Loucy (cell line): ENCODE data around the gene MACO1.

Source experiments
- H2AFZ ChIP-seq: fragments of 200-600 bp; sonication (generic); 2 replicates; pipeline ENCODE4 v1.6.0; 2016; ENCODE audit warnings: antibody characterized with exemption, mild to moderate bottlenecking, low read length, moderate library complexity
- H3F3A ChIP-seq: fragments of 200-600 bp; 2 replicates; pipeline ENCODE4 v1.6.0; 2016; ENCODE audit warnings: antibody characterized with exemption, low read depth, mild to moderate bottlenecking
- H3K27me3 ChIP-seq: fragments of 200-600 bp; sonication (generic); 2 replicates; pipeline ENCODE4 v1.6.1; 2014; ENCODE audit warnings: low read length, mild to moderate bottlenecking; ENCODE audit not compliant: insufficient read depth, poor library complexity, severe bottlenecking
- H3K36me3 ChIP-seq: fragments of 200-600 bp; sonication (generic); 2 replicates; pipeline ENCODE4 v1.6.1; 2016; ENCODE audit warnings: low read length; ENCODE audit not compliant: insufficient read depth
- H3K4me1 ChIP-seq: fragments of 200-600 bp; sonication (generic); 2 replicates; pipeline ENCODE4 v1.5.1; 2014; ENCODE audit warnings: low read length, mild to moderate bottlenecking; ENCODE audit not compliant: insufficient read depth, poor library complexity, severe bottlenecking
- H3K4me2 ChIP-seq: fragments of 200-600 bp; sonication (generic); 2 replicates; pipeline ENCODE4 v1.6.0; 2014; ENCODE audit warnings: antibody characterized with exemption, low read length, low read depth, mild to moderate bottlenecking; ENCODE audit not compliant: poor library complexity, severe bottlenecking
- H3K4me3 ChIP-seq: fragments of 200-600 bp; sonication (generic); 2 replicates; pipeline ENCODE4 v1.5.1; 2014; ENCODE audit warnings: low read length, mild to moderate bottlenecking, mixed read lengths; ENCODE audit not compliant: poor library complexity, severe bottlenecking
- H3K79me2 ChIP-seq: fragments of 200-600 bp; sonication (generic); 2 replicates; pipeline ENCODE4 v1.6.1; 2014; ENCODE audit warnings: low read length; ENCODE audit not compliant: insufficient read depth
- H3K9ac ChIP-seq: fragments of 200-600 bp; sonication (generic); 2 replicates; pipeline ENCODE4 v1.6.0; 2014; ENCODE audit warnings: mild to moderate bottlenecking, low read depth, low read length, moderate library complexity; ENCODE audit not compliant: poor library complexity, severe bottlenecking
- H3K9me2 ChIP-seq: fragments of 200-600 bp; sonication (generic); replicated peaks from 2 replicates; pipeline ENCODE4 v1.6.1; 2016; ENCODE audit warnings: low read depth, low read length, mixed read lengths
- H3K9me3 ChIP-seq: fragments of 200-600 bp; sonication (generic); 2 replicates; pipeline ENCODE4 v1.6.1; 2014; ENCODE audit warnings: mild to moderate bottlenecking, antibody characterized with exemption, low read length, low read depth; ENCODE audit not compliant: insufficient read depth
- H4K20me1 ChIP-seq: fragments of 200-600 bp; sonication (generic); 2 replicates; pipeline ENCODE4 v1.6.0; 2014; ENCODE audit warnings: antibody characterized with exemption, low read length, mild to moderate bottlenecking; ENCODE audit not compliant: insufficient read depth, poor library complexity, severe bottlenecking
- EZH2phosphoT487 ChIP-seq: fragments of 200-600 bp; IDR thresholded peaks from 2 replicates; pipeline ENCODE4 v1.6.1; 2018; ENCODE audit warnings: antibody characterized with exemption, mild to moderate bottlenecking, moderate library complexity, borderline replicate concordance
- TF ChIP-seq, protein P1 (sequence below): fragments of 200-600 bp; sonication (generic); conservative IDR thresholded peaks from 2 replicates; pipeline ENCODE4 v1.5.1; 2014; ENCODE audit warnings: mild to moderate bottlenecking, antibody characterized with exemption, low read length

MACO1 gene

DNA sequence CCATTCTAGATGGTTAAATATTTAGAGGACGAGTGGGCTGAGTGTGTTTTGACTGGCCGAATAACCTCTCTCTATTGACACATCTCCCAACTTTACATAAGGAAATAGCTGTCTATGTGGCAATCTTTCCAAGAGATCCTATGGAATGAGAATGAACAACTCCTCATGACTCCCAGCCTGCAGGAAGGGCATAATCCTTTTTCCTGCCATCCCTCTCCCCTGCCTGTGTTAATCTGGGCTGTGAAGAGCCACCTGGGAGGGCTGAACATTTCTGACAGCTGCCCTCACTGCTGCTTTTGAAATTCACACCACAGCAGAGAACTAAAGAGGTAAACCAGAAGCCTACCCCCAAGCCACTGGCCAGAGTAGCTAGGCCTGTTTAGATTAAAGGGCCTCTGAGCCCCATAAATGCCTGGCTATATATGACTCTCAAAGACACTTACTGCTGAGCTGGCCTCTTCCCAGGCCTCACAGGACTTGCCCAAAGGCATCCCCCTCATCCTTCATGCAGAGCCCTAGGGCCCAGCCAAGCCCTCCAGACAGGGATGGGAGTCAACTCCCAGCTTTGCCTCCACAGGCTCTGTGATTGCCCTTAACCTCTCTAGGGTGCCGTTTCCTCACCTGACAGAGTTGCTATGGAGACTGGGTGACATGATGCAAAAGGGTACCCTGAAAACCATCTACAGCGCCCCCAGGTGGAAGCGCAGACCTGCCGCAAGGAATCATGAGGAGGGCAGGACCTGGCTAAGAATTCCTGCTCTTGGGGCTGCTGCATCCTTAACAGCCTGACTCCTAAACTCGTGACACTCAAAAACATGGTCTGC is 70.8 kb downstream of the MACO1 start:
- no peak overlapping the region for H2AFZ ChIP-seq
- no peaks in the 10 kb centered on the region for H3K27me3 ChIP-seq
- no peaks in the 10 kb centered on the region for H4K20me1 ChIP-seq
- no peaks in the 10 kb centered on the region for H3F3A ChIP-seq
- no peaks in the 10 kb centered on the region for H3K4me1 ChIP-seq
- no peak overlapping the region for H3K4me3 ChIP-seq
- no peak overlapping the region for H3K4me2 ChIP-seq
- H3K79me2 ChIP-seq = no peaks in the 10 kb centered on the region
- H3K9me2 ChIP-seq = no peaks in the 10 kb centered on the region
- no peak overlapping the region for H3K9ac ChIP-seq
- H3K36me3 ChIP-seq = peaks cover 43% of the 10 kb centered on the region; the same call in 1 of the 2 replicates
- TF ChIP-seq, protein P1, sequence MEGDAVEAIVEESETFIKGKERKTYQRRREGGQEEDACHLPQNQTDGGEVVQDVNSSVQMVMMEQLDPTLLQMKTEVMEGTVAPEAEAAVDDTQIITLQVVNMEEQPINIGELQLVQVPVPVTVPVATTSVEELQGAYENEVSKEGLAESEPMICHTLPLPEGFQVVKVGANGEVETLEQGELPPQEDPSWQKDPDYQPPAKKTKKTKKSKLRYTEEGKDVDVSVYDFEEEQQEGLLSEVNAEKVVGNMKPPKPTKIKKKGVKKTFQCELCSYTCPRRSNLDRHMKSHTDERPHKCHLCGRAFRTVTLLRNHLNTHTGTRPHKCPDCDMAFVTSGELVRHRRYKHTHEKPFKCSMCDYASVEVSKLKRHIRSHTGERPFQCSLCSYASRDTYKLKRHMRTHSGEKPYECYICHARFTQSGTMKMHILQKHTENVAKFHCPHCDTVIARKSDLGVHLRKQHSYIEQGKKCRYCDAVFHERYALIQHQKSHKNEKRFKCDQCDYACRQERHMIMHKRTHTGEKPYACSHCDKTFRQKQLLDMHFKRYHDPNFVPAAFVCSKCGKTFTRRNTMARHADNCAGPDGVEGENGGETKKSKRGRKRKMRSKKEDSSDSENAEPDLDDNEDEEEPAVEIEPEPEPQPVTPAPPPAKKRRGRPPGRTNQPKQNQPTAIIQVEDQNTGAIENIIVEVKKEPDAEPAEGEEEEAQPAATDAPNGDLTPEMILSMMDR = peak; percentile 49
- TF ChIP-seq EZH2phosphoT487 = no peak
- no peaks in the 10 kb centered on the region for H3K9me3 ChIP-seq

DNA sequence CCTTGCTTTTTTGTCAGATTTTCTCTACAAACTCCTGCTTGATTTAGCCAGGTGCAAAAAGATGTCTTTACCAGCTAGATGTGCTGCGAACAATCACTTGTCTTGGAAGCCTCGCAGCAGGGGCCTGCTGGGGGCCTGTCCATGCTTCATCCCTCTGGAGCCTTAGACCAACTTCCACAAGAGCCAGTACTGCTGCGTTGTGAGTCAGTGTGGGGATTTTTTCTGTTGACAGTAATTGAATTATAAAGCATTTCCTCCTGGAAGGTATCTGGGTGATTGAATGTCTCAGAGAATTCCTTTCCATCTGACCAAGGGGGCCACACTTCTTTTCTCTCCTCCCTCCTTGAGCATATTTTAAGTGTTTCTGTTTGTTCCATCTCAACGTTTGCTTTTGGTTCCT is 72.3 kb downstream of the MACO1 start:
- Histone ChIP-seq H4K20me1 (no peaks in the 10 kb centered on the region), H3K79me2 (no peaks in the 10 kb centered on the region), H3K4me1 (no peaks in the 10 kb centered on the region), H3K36me3 (peaks cover 31% of the 10 kb centered on the region; the same call in 1 of the 2 replicates), H3K9me2 (no peaks in the 10 kb centered on the region), H3K27me3 (no peaks in the 10 kb centered on the region), H3K4me3 (no peak overlapping the region), H3K9ac (no peak overlapping the region), H3K4me2 (no peak overlapping the region), H3K9me3 (no peaks in the 10 kb centered on the region), H2AFZ (no peak overlapping the region), H3F3A (no peaks in the 10 kb centered on the region)
- TF ChIP-seq, protein P1 = no peak
- no peak for TF ChIP-seq EZH2phosphoT487

DNA sequence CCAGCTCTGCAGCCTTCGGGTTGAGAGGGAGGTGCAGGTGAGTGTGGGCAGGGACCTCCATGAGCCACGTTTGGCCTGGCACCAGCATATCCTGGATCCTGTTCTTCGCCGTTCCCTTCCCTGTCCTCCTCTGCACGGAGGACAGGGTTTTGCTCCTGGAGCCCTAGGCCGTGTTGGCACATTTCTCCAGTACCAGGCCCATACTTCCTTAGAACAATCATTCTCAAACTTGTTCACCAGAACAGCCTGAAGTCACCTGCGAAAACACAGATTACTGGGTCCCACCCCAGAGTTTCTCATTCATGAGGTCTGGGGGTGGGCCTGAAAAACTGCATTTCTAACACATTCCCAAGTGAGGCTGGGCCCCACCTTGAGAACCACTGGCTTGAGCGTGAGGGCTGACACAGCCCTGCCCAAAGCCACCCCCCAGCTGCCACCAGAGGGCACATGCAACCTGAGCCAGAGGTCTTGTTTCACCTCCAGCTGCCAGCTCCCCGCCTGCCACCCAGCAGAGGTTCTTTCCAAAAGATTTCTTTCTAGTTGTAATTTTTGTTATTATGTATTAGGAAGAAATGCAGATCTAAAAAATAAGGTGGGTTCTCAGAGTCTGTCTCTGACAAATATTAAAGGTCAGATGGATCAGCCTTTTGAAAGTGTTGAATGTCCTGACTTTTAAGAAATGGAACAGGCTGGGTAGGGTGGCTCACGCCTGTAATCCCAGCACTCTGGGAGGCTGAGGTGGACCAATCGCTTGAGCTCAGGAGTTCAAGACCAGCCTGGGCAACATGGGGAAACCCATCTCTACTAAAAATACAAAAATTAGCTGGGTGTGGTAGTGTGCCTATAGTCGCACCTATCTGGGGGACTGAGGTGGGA is 73.1 kb downstream of the MACO1 start:
- Histone ChIP-seq H3K4me2 (no peak overlapping the region), H3K36me3 (peaks cover 23% of the 10 kb centered on the region; the same call in 1 of the 2 replicates), H3K9me2 (no peaks in the 10 kb centered on the region), H2AFZ (no peak overlapping the region), H4K20me1 (no peaks in the 10 kb centered on the region), H3K79me2 (no peaks in the 10 kb centered on the region), H3F3A (no peaks in the 10 kb centered on the region), H3K4me1 (no peaks in the 10 kb centered on the region), H3K9me3 (no peaks in the 10 kb centered on the region), H3K27me3 (no peaks in the 10 kb centered on the region), H3K4me3 (no peak overlapping the region), H3K9ac (no peak overlapping the region)
- TF ChIP-seq, protein P1 = peak; percentile 63
- no peak for TF ChIP-seq EZH2phosphoT487
